ENCODE data around the gene DCC. TPM values are rescaled to one million over a fixed set of nuclear protein-coding genes. Genes with fewer than 3 reads are reported as not detected.

Gene DCC
- total RNA-seq, 3 donors from 2014 or later: under 0.01 to 1.6 (median 0.15) TPM

GRCh38 chr18:53567929-53568574 lies 1228.1 kb downstream of the DCC start:
- DNase-seq (ENCODE audit: low spot score in 2 of 2): no peak
- Histone ChIP-seq H3K27me3 (no peaks in the 10 kb centered on the region), H3K36me3 (no peaks in the 10 kb centered on the region), H3K9me3 (no peaks in the 10 kb centered on the region), H3K27ac (no peak overlapping the region), H3K4me1 (no peaks in the 10 kb centered on the region), H3K4me3 (no peak overlapping the region)
- intact Hi-C loops (cut with DNase I; ENCODE audit: low total_unique reads): no loop called here
- TF ChIP-seq, protein P1, sequence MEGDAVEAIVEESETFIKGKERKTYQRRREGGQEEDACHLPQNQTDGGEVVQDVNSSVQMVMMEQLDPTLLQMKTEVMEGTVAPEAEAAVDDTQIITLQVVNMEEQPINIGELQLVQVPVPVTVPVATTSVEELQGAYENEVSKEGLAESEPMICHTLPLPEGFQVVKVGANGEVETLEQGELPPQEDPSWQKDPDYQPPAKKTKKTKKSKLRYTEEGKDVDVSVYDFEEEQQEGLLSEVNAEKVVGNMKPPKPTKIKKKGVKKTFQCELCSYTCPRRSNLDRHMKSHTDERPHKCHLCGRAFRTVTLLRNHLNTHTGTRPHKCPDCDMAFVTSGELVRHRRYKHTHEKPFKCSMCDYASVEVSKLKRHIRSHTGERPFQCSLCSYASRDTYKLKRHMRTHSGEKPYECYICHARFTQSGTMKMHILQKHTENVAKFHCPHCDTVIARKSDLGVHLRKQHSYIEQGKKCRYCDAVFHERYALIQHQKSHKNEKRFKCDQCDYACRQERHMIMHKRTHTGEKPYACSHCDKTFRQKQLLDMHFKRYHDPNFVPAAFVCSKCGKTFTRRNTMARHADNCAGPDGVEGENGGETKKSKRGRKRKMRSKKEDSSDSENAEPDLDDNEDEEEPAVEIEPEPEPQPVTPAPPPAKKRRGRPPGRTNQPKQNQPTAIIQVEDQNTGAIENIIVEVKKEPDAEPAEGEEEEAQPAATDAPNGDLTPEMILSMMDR (IDR thresholded peaks at IDR 0.05): peak in 2 of 3 donors; percentile 29 to 57
- no peak for TF ChIP-seq POLR2A (IDR thresholded peaks at IDR 0.05)
